Neural cell (in vitro differentiated cells): ENCODE results near the gene MAPK9.

ENCODE experiments used
- EP300 ChIP-seq: fragments of 450-650 bp; conservative IDR thresholded peaks from 2 replicates; pipeline ENCODE4 v1.6.1; 2014; ENCODE audit warnings: antibody characterized with exemption, mild to moderate bottlenecking, moderate library complexity; ENCODE audit not compliant: poor library complexity, severe bottlenecking
- EZH2 ChIP-seq: fragments of 200-600, 300-800 bp; shearing (Covaris generic), sonication (generic); IDR thresholded peaks from 2 replicates; pipeline ENCODE4 v1.6.1; 2014; ENCODE audit warnings: antibody characterized with exemption, low read length, borderline replicate concordance, mild to moderate bottlenecking; ENCODE audit not compliant: insufficient read depth, poor library complexity, severe bottlenecking
- MXI1 ChIP-seq: fragments of 450-650 bp; conservative IDR thresholded peaks from 2 replicates; pipeline ENCODE4 v1.6.1; 2014; ENCODE audit warnings: antibody characterized with exemption, mild to moderate bottlenecking; ENCODE audit not compliant: poor library complexity, severe bottlenecking
- POLR2AphosphoS5 ChIP-seq: IDR thresholded peaks from 2 replicates; pipeline ENCODE4 v1.6.1; 2012
- RAD21 ChIP-seq: fragments of 450-650 bp; conservative IDR thresholded peaks from 2 replicates; pipeline ENCODE4 v1.6.1; 2014; ENCODE audit warnings: antibody characterized with exemption, mild to moderate bottlenecking, moderate library complexity
- REST ChIP-seq: IDR thresholded peaks from 2 replicates; pipeline ENCODE4 v1.6.1; 2012; ENCODE audit warnings: borderline replicate concordance
- SMC3 ChIP-seq: fragments of 450-650 bp; conservative IDR thresholded peaks from 2 replicates; pipeline ENCODE4 v1.6.1; 2014; ENCODE audit warnings: antibody characterized with exemption, mild to moderate bottlenecking, moderate library complexity; ENCODE audit not compliant: poor library complexity
- TAF1 ChIP-seq: IDR thresholded peaks from 2 replicates; pipeline ENCODE4 v1.6.1; 2012; ENCODE audit warnings: low read depth
- TF ChIP-seq, protein P1 (sequence below): fragments of 450-650 bp; IDR thresholded peaks from 2 replicates; pipeline ENCODE4 v1.5.1; 2014; ENCODE audit warnings: antibody characterized with exemption, mild to moderate bottlenecking, moderate library complexity; ENCODE audit not compliant: poor library complexity, severe bottlenecking

DNA sequence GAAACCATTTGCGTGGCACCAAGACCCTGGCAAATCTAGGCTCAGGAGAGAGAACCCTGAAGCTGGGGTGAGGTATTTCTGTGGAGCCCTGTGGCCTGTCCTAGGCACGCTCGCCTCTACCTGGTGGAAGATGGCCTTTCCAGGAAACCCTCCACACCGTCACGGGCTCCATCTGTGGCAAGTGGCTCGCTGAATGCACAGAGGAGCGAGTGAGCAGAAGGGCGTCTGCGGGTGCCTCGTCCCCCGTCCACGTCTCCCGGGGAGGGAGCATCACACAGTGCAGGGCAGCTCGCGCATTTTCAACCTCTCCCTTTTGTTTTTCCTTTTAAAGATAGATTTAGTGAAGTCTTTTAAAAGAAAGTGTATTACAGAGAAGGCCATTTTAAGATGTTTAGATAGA is 57.6 kb downstream of the MAPK9 start:
- TF ChIP-seq, protein P1, sequence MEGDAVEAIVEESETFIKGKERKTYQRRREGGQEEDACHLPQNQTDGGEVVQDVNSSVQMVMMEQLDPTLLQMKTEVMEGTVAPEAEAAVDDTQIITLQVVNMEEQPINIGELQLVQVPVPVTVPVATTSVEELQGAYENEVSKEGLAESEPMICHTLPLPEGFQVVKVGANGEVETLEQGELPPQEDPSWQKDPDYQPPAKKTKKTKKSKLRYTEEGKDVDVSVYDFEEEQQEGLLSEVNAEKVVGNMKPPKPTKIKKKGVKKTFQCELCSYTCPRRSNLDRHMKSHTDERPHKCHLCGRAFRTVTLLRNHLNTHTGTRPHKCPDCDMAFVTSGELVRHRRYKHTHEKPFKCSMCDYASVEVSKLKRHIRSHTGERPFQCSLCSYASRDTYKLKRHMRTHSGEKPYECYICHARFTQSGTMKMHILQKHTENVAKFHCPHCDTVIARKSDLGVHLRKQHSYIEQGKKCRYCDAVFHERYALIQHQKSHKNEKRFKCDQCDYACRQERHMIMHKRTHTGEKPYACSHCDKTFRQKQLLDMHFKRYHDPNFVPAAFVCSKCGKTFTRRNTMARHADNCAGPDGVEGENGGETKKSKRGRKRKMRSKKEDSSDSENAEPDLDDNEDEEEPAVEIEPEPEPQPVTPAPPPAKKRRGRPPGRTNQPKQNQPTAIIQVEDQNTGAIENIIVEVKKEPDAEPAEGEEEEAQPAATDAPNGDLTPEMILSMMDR: no peak
- TF ChIP-seq TAF1 (no peak), POLR2AphosphoS5 (no peak), EZH2 (no peak), EP300 (no peak), SMC3 (no peak), REST (no peak), MXI1 (no peak), RAD21 (no peak)
